Right atrium auricular region (tissue), 2 donors: ENCODE results near the gene FCER2. TPM values are rescaled to one million over a fixed set of nuclear protein-coding genes. Genes with fewer than 3 reads are reported as not detected.

Source experiments
- DNase-seq: peaks from one replicate; pipeline ENCODE4 v3.0.0-alpha.2; 2019; ENCODE audit warnings: low spot score
- H3K27ac ChIP-seq, 2 donors: fragments of 200-600 bp; sonication (generic); 1 replicate in 1 of 2; 2 replicates in 1 of 2; pipeline ENCODE4 v1.5.1; 2016 to 2019
- H3K27me3 ChIP-seq, 2 donors: fragments of 200-600 bp; sonication (generic); one replicate each; pipeline versions ENCODE4 v1.5.1 to v1.6.0; 2017 to 2019
- H3K36me3 ChIP-seq: fragments of 200-600 bp; sonication (generic); one replicate; pipeline ENCODE4 v1.5.1; 2016
- H3K4me1 ChIP-seq, 2 donors: fragments of 200-600 bp; sonication (generic); one replicate each; pipeline versions ENCODE4 v1.5.1 to v1.6.0; 2017 to 2019
- H3K4me3 ChIP-seq, 2 donors: fragments of 200-600 bp; sonication (generic); 1 replicate in 1 of 2; 2 replicates in 1 of 2; pipeline ENCODE4 v1.5.1; 2017 to 2019; ENCODE audit warnings: mild to moderate bottlenecking in 1 of 2, moderate library complexity in 1 of 2
- H3K9me3 ChIP-seq, 2 donors: fragments of 200-600 bp; sonication (generic); one replicate each; pipeline ENCODE4 v1.5.1; 2019
- total RNA-seq, 2 donors: library from RNA; depleted of rRNA; stranded (reverse); fragments of >200 nt; gene quantifications; one replicate each; pipeline ENCODE4 v1.1.0, GENCODE V29; 2016
- TF ChIP-seq, protein P1 (sequence below), 2 donors: fragments of 200-600 bp; sonication (generic); IDR thresholded peaks; one replicate each; pipeline ENCODE4 v1.5.1; 2019; ENCODE audit warnings: antibody characterized with exemption in 2 of 2

The FCER2 gene
- total RNA-seq, 2 donors from 2014 or later = not detected

DNA sequence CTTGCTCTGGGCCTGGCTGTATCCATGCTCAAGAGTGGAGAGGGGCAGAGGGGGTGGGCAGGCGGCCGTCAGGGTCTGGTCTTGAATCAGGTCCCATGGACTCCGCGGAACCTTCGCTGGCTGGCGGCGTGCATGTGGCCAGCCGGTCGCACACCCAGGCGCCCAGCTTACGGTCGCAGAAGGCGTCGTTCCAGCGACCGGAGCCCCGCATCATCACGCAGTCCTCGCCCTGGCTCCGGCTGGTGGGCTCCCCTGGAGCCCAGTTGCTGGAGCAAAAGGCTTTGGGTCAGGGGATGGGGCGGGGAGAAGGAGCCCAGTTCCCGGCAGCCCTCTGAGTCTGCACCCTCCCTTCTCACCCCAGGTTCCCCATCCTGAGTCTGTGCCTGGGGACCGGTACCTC is 12.8 kb downstream of the FCER2 start:
- no peak for DNase-seq
- Histone ChIP-seq H3K27ac (no peak overlapping the region), H3K9me3 (no peaks in the 10 kb centered on the region), H3K27me3 (no peaks in the 10 kb centered on the region), H3K4me1 (no peaks in the 10 kb centered on the region), H3K4me3 (no peak overlapping the region), H3K36me3 (no peaks in the 10 kb centered on the region)
- TF ChIP-seq, protein P1, sequence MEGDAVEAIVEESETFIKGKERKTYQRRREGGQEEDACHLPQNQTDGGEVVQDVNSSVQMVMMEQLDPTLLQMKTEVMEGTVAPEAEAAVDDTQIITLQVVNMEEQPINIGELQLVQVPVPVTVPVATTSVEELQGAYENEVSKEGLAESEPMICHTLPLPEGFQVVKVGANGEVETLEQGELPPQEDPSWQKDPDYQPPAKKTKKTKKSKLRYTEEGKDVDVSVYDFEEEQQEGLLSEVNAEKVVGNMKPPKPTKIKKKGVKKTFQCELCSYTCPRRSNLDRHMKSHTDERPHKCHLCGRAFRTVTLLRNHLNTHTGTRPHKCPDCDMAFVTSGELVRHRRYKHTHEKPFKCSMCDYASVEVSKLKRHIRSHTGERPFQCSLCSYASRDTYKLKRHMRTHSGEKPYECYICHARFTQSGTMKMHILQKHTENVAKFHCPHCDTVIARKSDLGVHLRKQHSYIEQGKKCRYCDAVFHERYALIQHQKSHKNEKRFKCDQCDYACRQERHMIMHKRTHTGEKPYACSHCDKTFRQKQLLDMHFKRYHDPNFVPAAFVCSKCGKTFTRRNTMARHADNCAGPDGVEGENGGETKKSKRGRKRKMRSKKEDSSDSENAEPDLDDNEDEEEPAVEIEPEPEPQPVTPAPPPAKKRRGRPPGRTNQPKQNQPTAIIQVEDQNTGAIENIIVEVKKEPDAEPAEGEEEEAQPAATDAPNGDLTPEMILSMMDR (IDR thresholded peaks at IDR 0.05) = no peak

DNA sequence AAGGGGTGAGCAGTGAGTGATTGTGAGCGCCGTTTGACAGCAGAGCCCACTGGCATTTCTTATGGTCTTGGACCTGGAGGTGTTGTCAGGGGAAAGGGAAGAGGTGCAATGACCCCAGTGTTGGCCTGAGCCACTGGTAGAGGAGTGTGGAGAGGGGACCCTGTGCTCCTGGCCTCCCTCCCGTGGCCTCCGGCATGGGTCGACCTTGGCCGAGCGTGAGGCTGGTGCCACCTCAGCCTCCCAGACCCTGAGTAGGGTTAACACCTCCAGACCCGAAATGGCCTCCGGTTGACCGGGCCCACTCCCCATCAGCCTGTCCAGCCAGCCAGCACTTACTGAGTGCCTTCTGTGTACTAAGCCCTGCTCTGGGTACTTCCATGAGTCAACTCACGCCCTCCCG is 14.8 kb downstream of the FCER2 start:
- TF ChIP-seq, protein P1 (IDR thresholded peaks at IDR 0.05) = no peak
- no peak for DNase-seq

DNA sequence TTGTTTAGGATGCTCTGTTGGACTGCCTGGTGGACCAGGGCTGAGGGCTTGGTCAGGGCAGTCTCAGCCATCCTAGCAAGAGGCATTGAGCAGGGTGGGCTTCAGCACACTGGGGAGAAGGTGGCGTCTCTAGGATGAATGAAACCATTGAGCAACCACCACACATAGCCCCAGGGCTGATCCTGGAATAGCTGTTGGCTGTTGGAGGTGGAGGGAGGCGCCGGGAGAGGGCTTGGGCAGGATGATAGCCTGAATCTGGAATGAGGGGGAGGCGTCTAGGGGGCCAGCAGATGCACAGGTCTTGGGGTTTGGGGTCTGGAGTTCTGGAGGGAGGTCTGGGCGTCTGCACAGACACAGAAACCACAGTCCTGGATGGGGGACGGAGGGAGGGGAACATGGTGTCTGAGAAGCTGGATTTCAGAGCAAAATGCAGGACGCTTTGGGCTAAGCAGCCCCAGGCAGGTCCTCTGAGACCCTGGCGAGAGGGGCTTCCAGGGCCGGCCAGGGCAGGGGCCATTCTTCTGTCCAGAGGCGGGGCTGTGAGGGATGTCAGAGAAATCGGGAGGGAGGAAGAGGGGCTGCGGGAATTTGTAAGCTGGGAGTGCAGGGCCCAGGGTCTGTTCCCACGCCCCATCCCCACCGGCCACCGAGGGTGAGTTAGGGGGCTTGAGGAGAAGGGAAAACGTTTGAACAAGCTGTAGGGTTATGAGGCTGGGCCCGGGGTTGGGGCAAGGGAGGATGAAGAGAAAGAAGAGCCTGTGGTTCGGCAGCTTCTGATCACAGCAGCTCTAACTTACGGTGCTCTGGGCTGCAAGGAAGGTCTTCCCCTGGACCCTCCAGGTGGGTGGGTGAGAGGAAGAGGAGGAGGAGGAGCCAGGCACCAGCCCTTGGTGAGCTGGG is 16.1 kb downstream of the FCER2 start:
- no peak for DNase-seq
- Histone ChIP-seq H3K4me3 (no peak overlapping the region), H3K27me3 (no peaks in the 10 kb centered on the region), H3K36me3 (peaks cover 11% of the 10 kb centered on the region), H3K4me1 (peaks cover 0 to 12% of the 10 kb centered on the region in 2 donors), H3K9me3 (no peaks in the 10 kb centered on the region), H3K27ac (no peak overlapping the region)
- TF ChIP-seq, protein P1 (IDR thresholded peaks at IDR 0.05) = no peak

More for the DNA sequence above, 14.8 kb downstream of the FCER2 start:
- peaks cover 11% of the 10 kb centered on the region for H3K36me3 ChIP-seq
- no peak overlapping the region for H3K4me3 ChIP-seq
- no peaks in the 10 kb centered on the region for H3K9me3 ChIP-seq
- H3K4me1 ChIP-seq = peaks cover 0 to 1% of the 10 kb centered on the region in 2 donors
- no peak overlapping the region for H3K27ac ChIP-seq
- H3K27me3 ChIP-seq = no peaks in the 10 kb centered on the region

GRCh38 chr19:7682175-7682855 is 19.6 kb downstream of the FCER2 start:
- H3K4me1 ChIP-seq = peaks cover 0 to 16% of the 10 kb centered on the region in 2 donors
- H3K36me3 ChIP-seq = peaks cover 11% of the 10 kb centered on the region
- peak overlapping the region; percentile 99 for H3K4me3 ChIP-seq
- no peak for DNase-seq
- no peaks in the 10 kb centered on the region for H3K27me3 ChIP-seq
- H3K9me3 ChIP-seq = no peaks in the 10 kb centered on the region
- TF ChIP-seq, protein P1 (IDR thresholded peaks at IDR 0.05) = no peak
- no peak overlapping the region for H3K27ac ChIP-seq

GRCh38 chr19:7681340-7682174 is 20.4 kb downstream of the FCER2 start:
- Histone ChIP-seq H3K27me3 (no peaks in the 10 kb centered on the region), H3K27ac (peak overlapping the region; percentile 81 to 89), H3K4me1 (peaks cover 0 to 16% of the 10 kb centered on the region in 2 donors), H3K36me3 (peaks cover 11% of the 10 kb centered on the region), H3K9me3 (no peaks in the 10 kb centered on the region), H3K4me3 (peak overlapping the region; percentile 99)
- TF ChIP-seq, protein P1 (IDR thresholded peaks at IDR 0.05) = peak in 1 of 2 donors; percentile 64
- peak; percentile 87 for DNase-seq
